Measurements from ENCODE around the gene JADE2.

Gene JADE2

DNA sequence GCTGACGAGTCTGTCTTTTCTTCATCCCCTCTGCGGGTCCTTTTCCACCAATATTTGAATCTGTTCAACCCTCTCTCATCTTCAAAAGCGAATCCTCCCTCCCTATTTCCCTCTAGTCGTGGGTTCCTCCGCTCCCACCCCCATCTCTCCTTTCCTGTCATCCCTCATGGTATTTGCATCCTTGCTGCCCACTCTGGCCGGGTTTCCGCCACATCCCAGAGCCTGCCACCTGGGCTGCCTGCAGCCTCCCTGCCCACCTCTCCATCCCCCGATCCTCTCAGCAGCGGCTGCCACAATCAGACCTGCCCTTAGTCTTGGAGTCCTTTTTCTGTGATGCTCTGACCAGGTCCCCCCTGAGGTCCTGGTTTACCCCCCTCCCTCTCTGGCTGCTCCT is 44.9 kb downstream of the JADE2 start:
- Histone ChIP-seq H3K56ac (ENCODE audit: low read length) (no peak overlapping the region), H3K36me3 (ENCODE audit: control insufficient read depth, insufficient read depth, low read length) (peaks cover 20% of the 10 kb centered on the region), H2BK120ac (ENCODE audit: low read depth, low read length) (no peak overlapping the region), H4K5ac (ENCODE audit: low read length) (no peak overlapping the region), H3K27me3 (ENCODE audit: insufficient read depth, low read length, poor library complexity) (no peaks in the 10 kb centered on the region), H3K18ac (ENCODE audit: low read length) (no peak overlapping the region), H3K79me1 (ENCODE audit: low read length) (peaks cover 7% of the 10 kb centered on the region), H3K4ac (ENCODE audit: low read depth, low read length) (no peak overlapping the region), H3K4me3 (ENCODE audit: low read length) (no peak overlapping the region), H4K8ac (ENCODE audit: low read depth, low read length) (no peak overlapping the region), H3K4me2 (ENCODE audit: low read length) (no peak overlapping the region), H3K23ac (ENCODE audit: low read length) (no peak overlapping the region), H3K27ac (ENCODE audit: low read depth, low read length) (no peak overlapping the region), H2BK5ac (ENCODE audit: low read length) (no peak overlapping the region), H2BK15ac (replicated peaks; ENCODE audit: low read depth) (no peak overlapping the region), H3K9ac (ENCODE audit: low read length) (no peak overlapping the region), H3K79me2 (ENCODE audit: control insufficient read depth, insufficient read depth, low read length) (no peaks in the 10 kb centered on the region), H2AK5ac (ENCODE audit: low read length) (no peak overlapping the region), H3K4me1 (ENCODE audit: control insufficient read depth, low read depth, low read length) (no peaks in the 10 kb centered on the region)
- no peak for DNase-seq
- WGBS (ENCODE audit: extremely low coverage, insufficient coverage, low lambda C conversion rate), result no CpG with 5 or more reads among the region's 9 CpGs

DNA sequence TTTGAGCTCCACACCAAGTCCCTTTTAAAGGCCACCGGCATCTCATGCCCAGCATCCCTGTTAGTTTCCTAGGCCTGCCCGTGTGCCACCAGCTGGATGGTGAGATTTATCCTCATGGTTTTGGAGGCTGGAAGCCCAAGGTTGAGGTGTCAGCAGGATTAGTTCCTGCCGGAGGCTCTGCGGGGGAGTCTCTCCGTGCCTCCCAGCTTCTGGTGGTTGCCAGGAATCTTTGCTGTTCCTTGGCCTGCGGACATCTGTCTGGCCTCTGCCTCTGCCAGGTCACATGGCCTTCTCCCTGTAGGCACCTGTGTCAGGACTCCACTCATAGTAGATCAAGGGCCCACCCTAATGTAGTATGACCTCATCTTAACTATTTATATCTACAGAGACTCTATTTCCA is 45.4 kb downstream of the JADE2 start:
- Histone ChIP-seq H3K4me2 (ENCODE audit: low read length) (no peak overlapping the region), H3K9ac (ENCODE audit: low read length) (no peak overlapping the region), H3K4me1 (ENCODE audit: control insufficient read depth, low read depth, low read length) (no peaks in the 10 kb centered on the region), H3K36me3 (ENCODE audit: control insufficient read depth, insufficient read depth, low read length) (peaks cover 19% of the 10 kb centered on the region), H3K27ac (ENCODE audit: low read depth, low read length) (no peak overlapping the region), H3K4me3 (ENCODE audit: low read length) (no peak overlapping the region), H3K18ac (ENCODE audit: low read length) (no peak overlapping the region), H3K4ac (ENCODE audit: low read depth, low read length) (no peak overlapping the region), H3K79me1 (ENCODE audit: low read length) (peaks cover 7% of the 10 kb centered on the region), H2BK15ac (replicated peaks; ENCODE audit: low read depth) (no peak overlapping the region), H2BK5ac (ENCODE audit: low read length) (no peak overlapping the region), H3K27me3 (ENCODE audit: insufficient read depth, low read length, poor library complexity) (no peaks in the 10 kb centered on the region), H3K23ac (ENCODE audit: low read length) (no peak overlapping the region), H2AK5ac (ENCODE audit: low read length) (no peak overlapping the region), H3K79me2 (ENCODE audit: control insufficient read depth, insufficient read depth, low read length) (no peaks in the 10 kb centered on the region), H4K8ac (ENCODE audit: low read depth, low read length) (no peak overlapping the region), H2BK120ac (ENCODE audit: low read depth, low read length) (no peak overlapping the region), H4K5ac (ENCODE audit: low read length) (no peak overlapping the region), H3K56ac (ENCODE audit: low read length) (no peak overlapping the region)
- DNase-seq, result no peak
- WGBS (ENCODE audit: extremely low coverage, insufficient coverage, low lambda C conversion rate), result no CpG with 5 or more reads among the region's 6 CpGs

DNA sequence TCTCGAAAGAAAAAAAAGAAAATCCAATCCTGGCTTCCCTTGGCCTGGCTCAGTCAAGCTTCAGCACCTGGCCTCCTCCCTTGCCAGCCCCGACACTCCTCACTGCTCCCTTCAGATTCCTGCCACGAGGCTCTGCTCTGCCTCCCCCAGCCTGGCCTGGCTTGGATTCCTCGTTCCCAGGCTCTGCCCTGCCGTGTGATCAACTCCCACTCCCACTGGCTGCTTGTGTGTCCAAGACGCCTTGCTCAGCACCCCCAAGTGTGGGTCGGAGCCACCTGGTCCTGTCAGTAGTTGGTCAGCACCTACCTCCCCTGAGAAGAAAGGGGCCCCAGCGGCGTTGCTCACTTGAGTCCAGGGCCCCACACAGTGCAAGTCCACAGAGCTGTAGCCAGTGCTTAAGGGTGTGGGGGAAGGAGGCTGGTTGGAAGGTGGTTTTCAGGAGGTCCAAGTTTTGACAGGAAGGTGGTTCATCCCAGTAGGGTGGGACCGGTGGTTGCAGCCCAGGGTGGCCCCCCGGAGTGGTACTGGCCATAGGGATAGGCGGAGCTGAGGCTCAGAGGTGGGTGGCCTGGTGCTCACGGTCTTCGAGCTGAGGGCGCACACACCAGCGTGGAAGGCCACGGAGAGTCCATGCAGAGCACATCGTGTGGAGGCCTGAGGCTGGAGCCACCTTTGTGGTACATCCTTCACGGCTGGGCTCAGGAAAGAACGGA is 46.4 kb downstream of the JADE2 start:
- Histone ChIP-seq H2AK5ac (ENCODE audit: low read length) (no peak overlapping the region), H3K9ac (ENCODE audit: low read length) (no peak overlapping the region), H3K4me3 (ENCODE audit: low read length) (no peak overlapping the region), H3K18ac (ENCODE audit: low read length) (no peak overlapping the region), H2BK5ac (ENCODE audit: low read length) (no peak overlapping the region), H4K8ac (ENCODE audit: low read depth, low read length) (no peak overlapping the region), H3K4me2 (ENCODE audit: low read length) (no peak overlapping the region), H3K4ac (ENCODE audit: low read depth, low read length) (no peak overlapping the region), H3K27me3 (ENCODE audit: insufficient read depth, low read length, poor library complexity) (no peaks in the 10 kb centered on the region), H3K27ac (ENCODE audit: low read depth, low read length) (no peak overlapping the region), H2BK120ac (ENCODE audit: low read depth, low read length) (no peak overlapping the region), H3K79me2 (ENCODE audit: control insufficient read depth, insufficient read depth, low read length) (no peaks in the 10 kb centered on the region), H3K4me1 (ENCODE audit: control insufficient read depth, low read depth, low read length) (no peaks in the 10 kb centered on the region), H4K5ac (ENCODE audit: low read length) (no peak overlapping the region), H2BK15ac (replicated peaks; ENCODE audit: low read depth) (no peak overlapping the region), H3K36me3 (ENCODE audit: control insufficient read depth, insufficient read depth, low read length) (peaks cover 17% of the 10 kb centered on the region), H3K56ac (ENCODE audit: low read length) (no peak overlapping the region), H3K79me1 (ENCODE audit: low read length) (peaks cover 7% of the 10 kb centered on the region), H3K23ac (ENCODE audit: low read length) (no peak overlapping the region)
- no CpG with 5 or more reads among the region's 20 CpGs for WGBS (ENCODE audit: extremely low coverage, insufficient coverage, low lambda C conversion rate)
- no peak for DNase-seq

DNA sequence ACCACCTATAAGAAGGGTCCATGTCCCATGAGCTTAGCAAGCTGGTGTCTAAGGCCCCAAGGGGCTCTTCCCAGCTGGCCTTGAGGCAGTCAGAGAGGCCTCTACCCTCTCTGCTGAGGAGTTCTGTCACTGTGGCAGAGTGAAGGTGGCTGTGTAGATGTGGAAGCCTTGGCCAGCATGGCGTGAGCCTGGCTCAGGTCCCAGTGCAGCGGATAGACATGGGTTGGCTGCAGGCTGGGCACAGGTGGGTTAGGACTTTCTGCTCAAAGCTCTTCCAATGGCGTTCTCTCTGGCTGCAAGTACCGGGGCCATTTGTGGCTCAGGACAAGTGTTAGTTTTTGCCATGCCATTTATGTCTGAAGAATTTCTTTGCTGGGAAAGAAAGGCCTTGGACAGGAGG is 47.3 kb downstream of the JADE2 start:
- Histone ChIP-seq H3K4me3 (ENCODE audit: low read length) (no peak overlapping the region), H3K23ac (ENCODE audit: low read length) (no peak overlapping the region), H3K79me1 (ENCODE audit: low read length) (peaks cover 4% of the 10 kb centered on the region), H3K79me2 (ENCODE audit: control insufficient read depth, insufficient read depth, low read length) (no peaks in the 10 kb centered on the region), H2BK120ac (ENCODE audit: low read depth, low read length) (no peak overlapping the region), H3K36me3 (ENCODE audit: control insufficient read depth, insufficient read depth, low read length) (peaks cover 13% of the 10 kb centered on the region), H3K27ac (ENCODE audit: low read depth, low read length) (no peak overlapping the region), H3K9ac (ENCODE audit: low read length) (no peak overlapping the region), H3K4me1 (ENCODE audit: control insufficient read depth, low read depth, low read length) (no peaks in the 10 kb centered on the region), H3K4ac (ENCODE audit: low read depth, low read length) (no peak overlapping the region), H3K27me3 (ENCODE audit: insufficient read depth, low read length, poor library complexity) (no peaks in the 10 kb centered on the region), H3K18ac (ENCODE audit: low read length) (no peak overlapping the region), H4K5ac (ENCODE audit: low read length) (no peak overlapping the region), H3K4me2 (ENCODE audit: low read length) (no peak overlapping the region), H4K8ac (ENCODE audit: low read depth, low read length) (no peak overlapping the region), H2BK15ac (replicated peaks; ENCODE audit: low read depth) (no peak overlapping the region), H2AK5ac (ENCODE audit: low read length) (no peak overlapping the region), H2BK5ac (ENCODE audit: low read length) (no peak overlapping the region), H3K56ac (ENCODE audit: low read length) (no peak overlapping the region)
- WGBS (ENCODE audit: extremely low coverage, insufficient coverage, low lambda C conversion rate), result no CpG with 5 or more reads among the region's 4 CpGs
- DNase-seq, result no peak

DNA sequence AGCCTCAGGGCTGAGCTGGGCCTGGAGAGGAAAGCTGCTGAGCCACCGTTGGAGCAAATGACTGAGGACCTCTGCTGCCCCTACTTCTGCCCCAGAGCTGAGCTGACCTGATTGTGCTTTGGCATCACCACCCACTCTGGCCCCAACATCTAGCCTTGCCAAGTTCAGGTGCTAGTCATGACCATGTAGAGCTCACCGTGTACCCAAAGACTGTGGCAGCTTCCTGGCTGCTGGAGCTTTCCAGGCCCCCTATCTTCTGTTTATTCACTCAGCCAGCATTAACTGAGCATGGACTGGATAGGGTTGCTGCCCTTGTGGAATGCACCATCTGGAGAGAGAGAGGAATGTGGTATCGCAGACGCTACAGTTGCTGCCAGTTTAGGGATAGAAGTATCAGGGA is 49.1 kb downstream of the JADE2 start:
- Histone ChIP-seq H2AK5ac (ENCODE audit: low read length) (no peak overlapping the region), H3K4me2 (ENCODE audit: low read length) (no peak overlapping the region), H3K27ac (ENCODE audit: low read depth, low read length) (no peak overlapping the region), H3K56ac (ENCODE audit: low read length) (no peak overlapping the region), H2BK120ac (ENCODE audit: low read depth, low read length) (no peak overlapping the region), H3K4me3 (ENCODE audit: low read length) (no peak overlapping the region), H4K5ac (ENCODE audit: low read length) (no peak overlapping the region), H2BK5ac (ENCODE audit: low read length) (no peak overlapping the region), H3K27me3 (ENCODE audit: insufficient read depth, low read length, poor library complexity) (no peaks in the 10 kb centered on the region), H3K79me1 (ENCODE audit: low read length) (peaks cover 4% of the 10 kb centered on the region), H3K36me3 (ENCODE audit: control insufficient read depth, insufficient read depth, low read length) (peaks cover 12% of the 10 kb centered on the region), H3K23ac (ENCODE audit: low read length) (no peak overlapping the region), H3K79me2 (ENCODE audit: control insufficient read depth, insufficient read depth, low read length) (no peaks in the 10 kb centered on the region), H3K9ac (ENCODE audit: low read length) (no peak overlapping the region), H3K18ac (ENCODE audit: low read length) (no peak overlapping the region), H2BK15ac (replicated peaks; ENCODE audit: low read depth) (no peak overlapping the region), H3K4ac (ENCODE audit: low read depth, low read length) (no peak overlapping the region), H3K4me1 (ENCODE audit: control insufficient read depth, low read depth, low read length) (no peaks in the 10 kb centered on the region), H4K8ac (ENCODE audit: low read depth, low read length) (no peak overlapping the region)
- no CpG with 5 or more reads among the region's 4 CpGs for WGBS (ENCODE audit: extremely low coverage, insufficient coverage, low lambda C conversion rate)
- no peak for DNase-seq

DNA sequence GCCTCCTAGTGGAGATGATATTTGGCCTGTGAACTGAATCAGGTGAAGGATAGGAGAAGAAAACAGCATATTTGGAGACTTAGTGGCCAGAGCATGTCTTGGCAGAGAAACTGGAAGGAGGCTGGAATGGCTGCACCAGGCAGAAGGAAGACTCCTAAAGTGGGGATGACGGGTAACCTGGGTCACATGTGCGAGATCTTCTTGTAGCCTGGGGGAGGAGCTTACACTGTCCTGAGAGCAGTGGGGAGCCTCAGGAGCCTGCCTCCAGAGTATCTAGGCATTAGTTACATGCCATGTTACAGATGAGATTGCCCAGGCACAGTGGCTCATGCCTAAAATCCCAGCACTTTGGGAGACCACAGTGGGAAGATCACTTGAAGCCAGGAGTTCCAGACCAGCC is 49.8 kb downstream of the JADE2 start:
- Histone ChIP-seq H3K79me2 (ENCODE audit: control insufficient read depth, insufficient read depth, low read length) (no peaks in the 10 kb centered on the region), H4K8ac (ENCODE audit: low read depth, low read length) (no peak overlapping the region), H3K56ac (ENCODE audit: low read length) (no peak overlapping the region), H4K5ac (ENCODE audit: low read length) (no peak overlapping the region), H2AK5ac (ENCODE audit: low read length) (no peak overlapping the region), H3K4me1 (ENCODE audit: control insufficient read depth, low read depth, low read length) (no peaks in the 10 kb centered on the region), H2BK120ac (ENCODE audit: low read depth, low read length) (no peak overlapping the region), H3K4me2 (ENCODE audit: low read length) (no peak overlapping the region), H3K36me3 (ENCODE audit: control insufficient read depth, insufficient read depth, low read length) (peaks cover 12% of the 10 kb centered on the region), H3K79me1 (ENCODE audit: low read length) (peaks cover 2% of the 10 kb centered on the region), H3K4ac (ENCODE audit: low read depth, low read length) (no peak overlapping the region), H2BK15ac (replicated peaks; ENCODE audit: low read depth) (no peak overlapping the region), H3K27ac (ENCODE audit: low read depth, low read length) (no peak overlapping the region), H3K9ac (ENCODE audit: low read length) (no peak overlapping the region), H3K27me3 (ENCODE audit: insufficient read depth, low read length, poor library complexity) (no peaks in the 10 kb centered on the region), H3K23ac (ENCODE audit: low read length) (no peak overlapping the region), H3K18ac (ENCODE audit: low read length) (no peak overlapping the region), H3K4me3 (ENCODE audit: low read length) (no peak overlapping the region), H2BK5ac (ENCODE audit: low read length) (no peak overlapping the region)
- WGBS (ENCODE audit: extremely low coverage, insufficient coverage, low lambda C conversion rate), result no CpG with 5 or more reads among the region's 2 CpGs
- no peak for DNase-seq
